Activated naive CD8-positive, alpha-beta T cell treated with anti-CD3 and anti-CD28 coated beads, Interleukin-2, amount 10 ng/mL, durations not matched to agents 7 days and 5 days (primary cell): ENCODE measurements around the gene FKBP1B. TPM values are rescaled to one million over a fixed set of nuclear protein-coding genes. Genes with fewer than 3 reads are reported as not detected.

ENCODE experiments used
- ATAC-seq: fragments of 150-1000 bp; cut with Tn5 transposase; one replicate; pipeline ENCODE4 v1.10.0; 2021; ENCODE audit warnings: low read depth, moderate library complexity
- POLR2A ChIA-PET: fragments of 350-600 bp; sonication (Branson Sonifier 250); formaldehyde crosslinking; loops from one replicate; lab custom pipeline; 2021; ENCODE audit warnings: antibody characterized with exemption; lab: Charles Lee
- DNase-seq: peaks from one replicate; pipeline ENCODE4 v3.0.0; 2021
- H3K27ac Mint-ChIP-seq: one replicate; pipeline ENCODE4 v1.8.0; 2022; ENCODE audit warnings: mild to moderate bottlenecking, mixed read lengths
- H3K27me3 Mint-ChIP-seq: one replicate; pipeline ENCODE4 v1.8.0; 2022; ENCODE audit warnings: mild to moderate bottlenecking, moderate library complexity, mixed read lengths
- H3K36me3 Mint-ChIP-seq: one replicate; pipeline ENCODE4 v1.8.0; 2021; ENCODE audit warnings: mild to moderate bottlenecking, mixed read lengths
- H3K4me1 Mint-ChIP-seq: one replicate; pipeline ENCODE4 v1.8.0; 2021; ENCODE audit warnings: mixed read lengths
- H3K4me3 Mint-ChIP-seq: one replicate; pipeline ENCODE4 v1.8.0; 2022; ENCODE audit warnings: mild to moderate bottlenecking, moderate library complexity, mixed read lengths
- H3K9me3 Mint-ChIP-seq: one replicate; pipeline ENCODE4 v1.8.0; 2021; ENCODE audit warnings: mixed read lengths
- total RNA-seq, 2 experiments: library from RNA; stranded (reverse); gene quantifications; one replicate each; pipeline ENCODE4 v1.2.3, GENCODE V29; 2021

Gene FKBP1B
- total RNA-seq, 2 experiments from 2014 or later = 4.0 to 4.3 TPM

GRCh38 chr2:24055750-24056149 lies 6.2 kb downstream of the FKBP1B start:
- Mint-ChIP-seq H3K4me1 (peaks cover 5% of the 10 kb centered on the region), H3K4me3 (no peak overlapping the region), H3K27me3 (peaks cover 2% of the 10 kb centered on the region), H3K36me3 (no peaks in the 10 kb centered on the region), H3K9me3 (no peaks in the 10 kb centered on the region), H3K27ac (no peak overlapping the region)
- no peak for DNase-seq
- ATAC-seq = no peak
- POLR2A ChIA-PET = no interaction called here

- DNase-seq = no peak
- Mint-ChIP-seq H3K36me3 (no peaks in the 10 kb centered on the region), H3K4me3 (no peak overlapping the region), H3K9me3 (no peaks in the 10 kb centered on the region), H3K27me3 (peaks cover 2% of the 10 kb centered on the region), H3K27ac (no peak overlapping the region), H3K4me1 (peaks cover 5% of the 10 kb centered on the region)
- ATAC-seq = no peak
- POLR2A ChIA-PET = interaction anchor here (1.1 kb wide), 1 partner anchor 12 kb away, joined by 4 read pairs; the partner anchor contains the start of gene WDCP
Observed at GRCh38 chr2:24058564-24059271, 9.2 kb downstream of the FKBP1B start.

- no peaks in the 10 kb centered on the region for H3K27me3 Mint-ChIP-seq
- POLR2A ChIA-PET = no interaction called here
- ATAC-seq (no peak), DNase-seq (no peak)
- H3K36me3 Mint-ChIP-seq = peaks cover 2% of the 10 kb centered on the region
- H3K4me3 Mint-ChIP-seq = no peak overlapping the region
- peaks cover 15% of the 10 kb centered on the region for H3K4me1 Mint-ChIP-seq
- no peak overlapping the region for H3K27ac Mint-ChIP-seq
- no peaks in the 10 kb centered on the region for H3K9me3 Mint-ChIP-seq
Observed at GRCh38 chr2:24065341-24065740, 15.8 kb downstream of the FKBP1B start.

- peaks cover 7% of the 10 kb centered on the region for H3K36me3 Mint-ChIP-seq
- H3K9me3 Mint-ChIP-seq = no peaks in the 10 kb centered on the region
- POLR2A ChIA-PET = no interaction called here
- H3K27ac Mint-ChIP-seq = no peak overlapping the region
- no peak overlapping the region for H3K4me3 Mint-ChIP-seq
- ATAC-seq = no peak
- H3K4me1 Mint-ChIP-seq = peaks cover 31% of the 10 kb centered on the region
- no peak for DNase-seq
- H3K27me3 Mint-ChIP-seq = no peaks in the 10 kb centered on the region
Observed at GRCh38 chr2:24072259-24072658, 22.7 kb downstream of the FKBP1B start.

- peaks cover 37% of the 10 kb centered on the region for H3K4me1 Mint-ChIP-seq
- no peak for DNase-seq
- no peaks in the 10 kb centered on the region for H3K9me3 Mint-ChIP-seq
- no peak for ATAC-seq
- H3K4me3 Mint-ChIP-seq = no peak overlapping the region
- H3K27ac Mint-ChIP-seq = no peak overlapping the region
- POLR2A ChIA-PET = interaction anchor here (1.3 to 1.8 kb wide), 2 partner anchors 24 to 26 kb away, joined by 3 to 6 read pairs; partner anchors contain the start of genes FKBP1B and WDCP
- H3K27me3 Mint-ChIP-seq = no peaks in the 10 kb centered on the region
- peaks cover 5% of the 10 kb centered on the region for H3K36me3 Mint-ChIP-seq
Observed at GRCh38 chr2:24073816-24074215, 24.3 kb downstream of the FKBP1B start.

GRCh38 chr2:24075259-24075658 lies 25.7 kb downstream of the FKBP1B start:
- peak overlapping the region; percentile 97 for H3K27ac Mint-ChIP-seq
- H3K4me1 Mint-ChIP-seq = peaks cover 26% of the 10 kb centered on the region
- DNase-seq = no peak
- no peaks in the 10 kb centered on the region for H3K9me3 Mint-ChIP-seq
- no peak for ATAC-seq
- H3K36me3 Mint-ChIP-seq = peaks cover 5% of the 10 kb centered on the region
- no peaks in the 10 kb centered on the region for H3K27me3 Mint-ChIP-seq
- POLR2A ChIA-PET = interaction anchor here (3.3 to 4.2 kb wide), 2 partner anchors 27 to 149 kb away, joined by 43 to 60 read pairs; partner anchors contain the start of genes ATAD2B, FKBP1B and WDCP
- peak overlapping the region; percentile 94 for H3K4me3 Mint-ChIP-seq

GRCh38 chr2:24075915-24076848 lies 26.6 kb downstream of the FKBP1B start, which contains the start of gene SF3B6:
Gene SF3B6 (minus strand): TSS chr2:24076326. CDS start chr2:24076229, 97 bp downstream.
- Mint-ChIP-seq H3K36me3 (peaks cover 6% of the 10 kb centered on the region), H3K4me1 (peaks cover 27% of the 10 kb centered on the region), H3K27me3 (no peaks in the 10 kb centered on the region), H3K9me3 (no peaks in the 10 kb centered on the region), H3K4me3 (peak within 1 kb of the TSS; percentile 94), H3K27ac (peak within 1 kb of the TSS; percentile 97)
- DNase-seq (peak; percentile 99), ATAC-seq (peak; percentile 86)
- POLR2A ChIA-PET = interaction anchor here (0.8 to 4.2 kb wide), 10 partner anchors 9 to 416 kb away, joined by 3 to 60 read pairs (median 5); partner anchors contain the start of genes ATAD2B, FAM228B, FKBP1B and ITSN2

GRCh38 chr2:24076849-24077534 lies 27.5 kb downstream of the FKBP1B start:
- POLR2A ChIA-PET = interaction anchor here (1.1 to 4.2 kb wide), 8 partner anchors 10 to 283 kb away, joined by 3 to 60 read pairs (median 5); partner anchors contain the start of genes ATAD2B, FAM228B, FKBP1B and ITSN2
- no peaks in the 10 kb centered on the region for H3K27me3 Mint-ChIP-seq
- peak overlapping the region; percentile 97 for H3K27ac Mint-ChIP-seq
- H3K4me3 Mint-ChIP-seq = peak overlapping the region; percentile 94
- peaks cover 9% of the 10 kb centered on the region for H3K36me3 Mint-ChIP-seq
- ATAC-seq (peak; percentile 27), DNase-seq (no peak)
- H3K4me1 Mint-ChIP-seq = peaks cover 28% of the 10 kb centered on the region
- no peaks in the 10 kb centered on the region for H3K9me3 Mint-ChIP-seq

- H3K27me3 Mint-ChIP-seq = no peaks in the 10 kb centered on the region
- peaks cover 10% of the 10 kb centered on the region for H3K36me3 Mint-ChIP-seq
- peak overlapping the region; percentile 97 for H3K27ac Mint-ChIP-seq
- POLR2A ChIA-PET = interaction anchor here (1.2 to 4.2 kb wide), 5 partner anchors 11 to 151 kb away, joined by 3 to 60 read pairs (median 5); partner anchors contain the start of genes ATAD2B, FKBP1B and WDCP
- ATAC-seq = no peak
- H3K9me3 Mint-ChIP-seq = no peaks in the 10 kb centered on the region
- peak; percentile 34 for DNase-seq
- peak overlapping the region; percentile 94 for H3K4me3 Mint-ChIP-seq
- peaks cover 27% of the 10 kb centered on the region for H3K4me1 Mint-ChIP-seq
Observed at GRCh38 chr2:24077535-24077877, 28.0 kb downstream of the FKBP1B start.

- no peak for ATAC-seq
- Mint-ChIP-seq H3K9me3 (no peaks in the 10 kb centered on the region), H3K27ac (peak overlapping the region; percentile 97), H3K4me1 (peaks cover 27% of the 10 kb centered on the region), H3K4me3 (peak overlapping the region; percentile 94), H3K27me3 (no peaks in the 10 kb centered on the region), H3K36me3 (peaks cover 10% of the 10 kb centered on the region)
- POLR2A ChIA-PET = interaction anchor here (1.7 to 4.2 kb wide), 3 partner anchors 29 to 152 kb away, joined by 5 to 60 read pairs (median 43); partner anchors contain the start of genes ATAD2B, FKBP1B and WDCP
- DNase-seq = no peak
Observed at GRCh38 chr2:24077879-24078278, 28.3 kb downstream of the FKBP1B start.

- POLR2A ChIA-PET = interaction anchor here (1.3 kb wide), 1 partner anchor 33 kb away, joined by 3 read pairs; the partner anchor contains the start of gene WDCP
- no peak overlapping the region for H3K4me3 Mint-ChIP-seq
- H3K27me3 Mint-ChIP-seq = no peaks in the 10 kb centered on the region
- ATAC-seq (no peak), DNase-seq (no peak)
- no peaks in the 10 kb centered on the region for H3K9me3 Mint-ChIP-seq
- H3K36me3 Mint-ChIP-seq = peaks cover 10% of the 10 kb centered on the region
- H3K27ac Mint-ChIP-seq = no peak overlapping the region
- peaks cover 31% of the 10 kb centered on the region for H3K4me1 Mint-ChIP-seq
Observed at GRCh38 chr2:24080701-24081100, 31.2 kb downstream of the FKBP1B start.

GRCh38 chr2:24082787-24083566 lies 33.4 kb downstream of the FKBP1B start:
- Mint-ChIP-seq H3K4me1 (peaks cover 25% of the 10 kb centered on the region), H3K27ac (peak overlapping the region; percentile 95), H3K27me3 (no peaks in the 10 kb centered on the region), H3K36me3 (peaks cover 10% of the 10 kb centered on the region), H3K4me3 (peak overlapping the region; percentile 96), H3K9me3 (no peaks in the 10 kb centered on the region)
- ATAC-seq (no peak), DNase-seq (no peak)
- POLR2A ChIA-PET = interaction anchor here (0.6 to 2.7 kb wide), 8 partner anchors 33 to 258 kb away, joined by 3 to 40 read pairs (median 6); partner anchors contain the start of genes ATAD2B, FAM228B, UBXN2A and WDCP
